Measurements from ENCODE around the gene PRKCE. TPM values are rescaled to one million over a fixed set of nuclear protein-coding genes. Genes with fewer than 3 reads are reported as not detected.

Gene PRKCE
- total RNA-seq, 2 donors from 2014 or later, result 5.8 to 18.1 TPM

GRCh38 chr2:45981384-45981930, 330.0 kb downstream of the PRKCE start:
- Histone ChIP-seq H3K27ac (no peak overlapping the region), H3K4me1 (ENCODE audit: control insufficient read depth in 1 of 2, low read depth in 2 of 2) (no peaks in the 10 kb centered on the region), H3K27me3 (replicated peaks; ENCODE audit: insufficient read depth) (no peaks in the 10 kb centered on the region), H3K4me3 (no peak overlapping the region), H3K9me3 (no peaks in the 10 kb centered on the region), H3K36me3 (no peaks in the 10 kb centered on the region)
- DNase-seq (ENCODE audit: low spot score) (no peak), ATAC-seq (ENCODE audit: insufficient number of reproducible peaks, low FRiP score, low read depth) (no peak)
- TF ChIP-seq CTCF (IDR thresholded peaks at IDR 0.05), result no peak

GRCh38 chr2:45982096-45982495, 330.6 kb downstream of the PRKCE start:
- no peaks in the 10 kb centered on the region for H3K4me1 ChIP-seq (ENCODE audit: control insufficient read depth in 1 of 2, low read depth in 2 of 2)
- no peak for ATAC-seq (ENCODE audit: insufficient number of reproducible peaks, low FRiP score, low read depth)
- no peak overlapping the region for H3K4me3 ChIP-seq
- DNase-seq (ENCODE audit: low spot score), result no peak
- no peak overlapping the region for H3K27ac ChIP-seq
- TF ChIP-seq CTCF (IDR thresholded peaks at IDR 0.05), result no peak
- no peaks in the 10 kb centered on the region for H3K27me3 ChIP-seq (replicated peaks; ENCODE audit: insufficient read depth)
- H3K9me3 ChIP-seq, result no peaks in the 10 kb centered on the region
- no peaks in the 10 kb centered on the region for H3K36me3 ChIP-seq

- no peak for ATAC-seq (ENCODE audit: insufficient number of reproducible peaks, low FRiP score, low read depth)
- Histone ChIP-seq H3K9me3 (no peaks in the 10 kb centered on the region), H3K4me1 (ENCODE audit: control insufficient read depth in 1 of 2, low read depth in 2 of 2) (peaks cover 0 to 5% of the 10 kb centered on the region in 2 donors), H3K36me3 (no peaks in the 10 kb centered on the region), H3K27me3 (replicated peaks; ENCODE audit: insufficient read depth) (no peaks in the 10 kb centered on the region), H3K27ac (no peak overlapping the region), H3K4me3 (no peak overlapping the region)
- no peak for TF ChIP-seq CTCF (IDR thresholded peaks at IDR 0.05)
- DNase-seq (ENCODE audit: low spot score), result no peak
Observed at GRCh38 chr2:45983213-45983612, 331.7 kb downstream of the PRKCE start.

- ATAC-seq (ENCODE audit: insufficient number of reproducible peaks, low FRiP score, low read depth) (no peak), DNase-seq (ENCODE audit: low spot score) (no peak)
- H3K9me3 ChIP-seq, result no peaks in the 10 kb centered on the region
- no peak overlapping the region for H3K27ac ChIP-seq
- no peak for TF ChIP-seq CTCF (IDR thresholded peaks at IDR 0.05)
- H3K36me3 ChIP-seq, result no peaks in the 10 kb centered on the region
- H3K4me3 ChIP-seq, result no peak overlapping the region
- H3K4me1 ChIP-seq (ENCODE audit: control insufficient read depth in 1 of 2, low read depth in 2 of 2), result peaks cover 0 to 17% of the 10 kb centered on the region in 2 donors
- H3K27me3 ChIP-seq (replicated peaks; ENCODE audit: insufficient read depth), result no peaks in the 10 kb centered on the region
Observed at GRCh38 chr2:45984366-45984765, 332.9 kb downstream of the PRKCE start.

- H3K36me3 ChIP-seq, result no peaks in the 10 kb centered on the region
- DNase-seq (ENCODE audit: low spot score) (no peak), ATAC-seq (ENCODE audit: insufficient number of reproducible peaks, low FRiP score, low read depth) (no peak)
- no peak overlapping the region for H3K4me3 ChIP-seq
- no peaks in the 10 kb centered on the region for H3K27me3 ChIP-seq (replicated peaks; ENCODE audit: insufficient read depth)
- H3K27ac ChIP-seq, result no peak overlapping the region
- peaks cover 0 to 19% of the 10 kb centered on the region in 2 donors for H3K4me1 ChIP-seq (ENCODE audit: control insufficient read depth in 1 of 2, low read depth in 2 of 2)
- no peaks in the 10 kb centered on the region for H3K9me3 ChIP-seq
- TF ChIP-seq CTCF (IDR thresholded peaks at IDR 0.05), result no peak
Observed at GRCh38 chr2:45984896-45985473, 333.5 kb downstream of the PRKCE start.
